Pancreas (tissue), 10 donors: ENCODE results near the gene ACOX1. TPM values are rescaled to one million over a fixed set of nuclear protein-coding genes. Genes with fewer than 3 reads are reported as not detected.

Experiments used
- ATAC-seq, 4 donors: fragments of 200-7000 bp; cut with Tn5 transposase; one replicate each; pipeline versions ENCODE4 v1.8.0 to v1.9.1; 2020; ENCODE audit warnings: mild to moderate bottlenecking in 4 of 4, moderate library complexity in 4 of 4
- DNase-seq, 6 donors: peaks; one replicate each; pipeline ENCODE4 v3.0.0-alpha.2; 2020
- FAIRE-seq: peaks from 2 replicates; lab custom pipeline; 2012; peaks lifted over from hg19 to GRCh38; lab: Jason Lieb, UNC
- H3K27ac ChIP-seq, 4 donors: fragments of 200-600 bp; sonication (generic); 1 replicate in 3 of 4; 2 replicates in 1 of 4; pipeline versions ENCODE4 v1.5.0 to v1.8.0; 2020
- H3K27me3 ChIP-seq, 4 donors: fragments of 200-600 bp; one replicate each; pipeline ENCODE4 v1.8.0; 2021
- H3K36me3 ChIP-seq, 3 donors: fragments of 200-600 bp; sonication (generic) in 1 of 3; one replicate each; pipeline versions ENCODE4 v1.5.0 to v1.8.0; 2020 to 2021
- H3K4me1 ChIP-seq, 3 donors: fragments of 200-600 bp; one replicate each; pipeline ENCODE4 v1.8.0; 2021
- H3K4me3 ChIP-seq, 4 donors: fragments of 200-600 bp; sonication (generic) in 2 of 4; one replicate each; pipeline versions ENCODE4 v1.5.0 to v1.8.0; 2020 to 2021
- H3K9me3 ChIP-seq, 4 donors: fragments of 200-600 bp; one replicate each; pipeline ENCODE4 v1.8.0; 2021
- WGBS, 2 donors: extraction: QIAGEN DNeasy Blood & Tissue Kit; methylation state at CpG; one replicate each; pipeline ENCODE4 v1.1.7; 2013; 5-methylcytosine and 5-hydroxymethylcytosine counted together
- intact Hi-C, 3 donors: fragments of 100-400 bp; cut with DNase I; formaldehyde crosslinking; loops; one replicate each; pipeline versions ENCODE4 v1.11.1 to v1.14.2; 2022
- polyA plus RNA-seq, 2 donors: library from polyadenylated mRNA; stranded (reverse); fragments of 200-250 nt; gene quantifications; one replicate each; pipeline ENCODE4 v1.2.3, GENCODE V29; 2013
- total RNA-seq, 6 donors: library from RNA; stranded (reverse); fragmentation: NEBNext Ultra II Directional in 4 of 6; extraction: Animal tissue kit (Norgen Biotek cat#: 25700) in 4 of 6; gene quantifications; one replicate each; pipeline versions ENCODE4 v1.2.1 to v1.2.4, GENCODE V29; 2021 to 2023
- TF ChIP-seq, protein P1 (sequence below), 4 donors: fragments of 200-600 bp; sonication (generic) in 3 of 4; IDR thresholded peaks; one replicate each; pipeline versions ENCODE4 v1.5.0 to v1.8.0; 2021; ENCODE audit warnings: antibody characterized with exemption in 4 of 4
- donor health status: healthy with polysubstance abuse.
- donor health status: DM: no; HTN: no; CAD: no; lungs with moderate emphysema.
- donor health status: DM: no; HTN: no; CAD: no.
- donor health status: control.
- donor health status: control.
- donor health status: Bipolar disorder and iron deficiency.
- donor health status: DM: yes; HTN: yes; CAD: no.
- donor health status: DM: no; HTN: no; CAD: no.
- donor health status: DM: no; HTN: no; CAD: no.
- donor health status: DM: yes; HTN: yes; CAD: no.

The ACOX1 gene
- total and polyA plus RNA-seq, 8 donors = 16.3 to 74.2 (median 57.5) TPM

DNA sequence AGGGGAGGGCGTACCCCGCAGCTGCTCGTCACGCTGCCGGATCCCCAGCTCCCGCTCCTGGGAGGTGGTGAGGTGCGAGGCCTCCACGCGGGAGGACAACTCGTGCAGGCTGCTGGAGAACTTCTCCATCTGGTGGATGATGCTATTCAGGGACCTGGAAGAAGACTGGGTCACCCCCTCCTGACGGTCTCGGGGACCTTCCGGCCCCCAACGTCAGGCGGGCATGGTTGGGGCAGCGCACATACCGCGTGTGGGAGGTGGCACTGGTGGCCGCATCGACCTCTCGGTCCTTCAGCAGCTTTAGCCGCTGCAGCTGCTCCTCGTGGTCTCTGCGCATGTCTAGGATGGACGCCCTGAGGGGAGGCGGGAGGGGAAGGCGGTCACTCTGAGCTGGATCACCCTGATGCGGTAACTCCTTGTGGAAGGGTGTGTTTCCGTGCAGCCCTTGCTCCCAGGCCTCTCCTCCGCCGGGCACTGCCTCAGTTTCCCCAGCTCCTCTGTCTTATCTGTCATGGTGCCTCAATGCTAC is 61.0 kb downstream of the ACOX1 start:
- TF ChIP-seq, protein P1, sequence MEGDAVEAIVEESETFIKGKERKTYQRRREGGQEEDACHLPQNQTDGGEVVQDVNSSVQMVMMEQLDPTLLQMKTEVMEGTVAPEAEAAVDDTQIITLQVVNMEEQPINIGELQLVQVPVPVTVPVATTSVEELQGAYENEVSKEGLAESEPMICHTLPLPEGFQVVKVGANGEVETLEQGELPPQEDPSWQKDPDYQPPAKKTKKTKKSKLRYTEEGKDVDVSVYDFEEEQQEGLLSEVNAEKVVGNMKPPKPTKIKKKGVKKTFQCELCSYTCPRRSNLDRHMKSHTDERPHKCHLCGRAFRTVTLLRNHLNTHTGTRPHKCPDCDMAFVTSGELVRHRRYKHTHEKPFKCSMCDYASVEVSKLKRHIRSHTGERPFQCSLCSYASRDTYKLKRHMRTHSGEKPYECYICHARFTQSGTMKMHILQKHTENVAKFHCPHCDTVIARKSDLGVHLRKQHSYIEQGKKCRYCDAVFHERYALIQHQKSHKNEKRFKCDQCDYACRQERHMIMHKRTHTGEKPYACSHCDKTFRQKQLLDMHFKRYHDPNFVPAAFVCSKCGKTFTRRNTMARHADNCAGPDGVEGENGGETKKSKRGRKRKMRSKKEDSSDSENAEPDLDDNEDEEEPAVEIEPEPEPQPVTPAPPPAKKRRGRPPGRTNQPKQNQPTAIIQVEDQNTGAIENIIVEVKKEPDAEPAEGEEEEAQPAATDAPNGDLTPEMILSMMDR (IDR thresholded peaks at IDR 0.05) = no peak
- no peaks in the 10 kb centered on the region for H3K9me3 ChIP-seq
- H3K27ac ChIP-seq = no peak overlapping the region
- no peaks in the 10 kb centered on the region for H3K4me1 ChIP-seq
- 93 to 95% methylated on average over 31 of the region's 31 CpGs for WGBS, 2 donors
- H3K4me3 ChIP-seq = no peak overlapping the region
- FAIRE-seq (no peak), DNase-seq (peak in 1 of 6 donors; percentile 38), ATAC-seq (no peak)
- intact Hi-C loops = loop anchor here in 1 of 3 donors (10.0 kb wide), 1 partner anchor 77 kb away; no protein-coding TSS in a partner anchor
- no peaks in the 10 kb centered on the region for H3K27me3 ChIP-seq
- no peaks in the 10 kb centered on the region for H3K36me3 ChIP-seq

DNA sequence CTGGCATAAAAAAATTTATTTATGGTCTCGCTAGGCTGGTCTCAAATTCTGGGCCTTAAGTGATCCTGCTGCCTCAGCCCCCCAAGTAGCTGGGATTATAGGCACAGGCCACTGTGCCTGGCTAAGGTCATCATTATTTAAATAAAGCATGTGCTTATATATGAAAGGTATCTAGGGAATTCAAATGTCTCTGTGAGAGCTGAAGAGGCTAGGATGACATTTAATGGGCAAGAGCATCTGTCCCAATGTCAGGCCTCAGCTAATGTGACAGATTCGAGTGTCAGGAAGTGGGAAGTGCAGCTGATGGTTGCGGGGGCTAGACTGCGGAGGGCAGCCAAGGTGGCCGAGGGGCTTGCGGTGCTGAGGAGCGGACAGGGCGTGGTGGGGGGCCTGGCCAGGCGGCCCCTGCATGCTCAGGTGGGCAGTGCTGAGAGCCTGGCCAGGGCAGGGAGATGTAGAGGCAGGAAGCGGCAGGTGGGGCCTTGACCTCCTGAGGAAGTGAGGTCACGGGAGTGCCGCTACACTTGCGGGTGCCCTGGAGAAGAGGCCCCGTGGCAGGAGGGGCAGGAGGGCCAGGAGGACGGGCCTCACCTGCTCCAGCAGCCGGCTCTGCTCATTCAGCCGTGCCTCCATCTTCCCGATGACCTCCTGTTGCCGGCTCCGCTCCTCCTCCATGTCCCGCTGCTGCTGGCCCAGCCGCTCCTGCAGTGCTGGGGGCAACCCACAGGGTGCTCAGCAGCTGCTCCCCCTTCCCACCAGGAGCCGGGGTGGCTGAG is 61.6 kb downstream of the ACOX1 start:
- FAIRE-seq = no peak
- peak in 2 of 6 donors; percentile 56 to 60 for DNase-seq
- ATAC-seq = no peak
- Histone ChIP-seq H3K4me1 (no peaks in the 10 kb centered on the region), H3K4me3 (no peak overlapping the region), H3K27me3 (no peaks in the 10 kb centered on the region), H3K9me3 (no peaks in the 10 kb centered on the region), H3K27ac (no peak overlapping the region), H3K36me3 (no peaks in the 10 kb centered on the region)
- WGBS, 2 donors = 93 to 94% methylated on average over 22 of the region's 23 CpGs
- intact Hi-C loops = loop anchor here in 1 of 3 donors (10.0 kb wide), 1 partner anchor 77 kb away; no protein-coding TSS in a partner anchor
- TF ChIP-seq, protein P1 (IDR thresholded peaks at IDR 0.05) = no peak

DNA sequence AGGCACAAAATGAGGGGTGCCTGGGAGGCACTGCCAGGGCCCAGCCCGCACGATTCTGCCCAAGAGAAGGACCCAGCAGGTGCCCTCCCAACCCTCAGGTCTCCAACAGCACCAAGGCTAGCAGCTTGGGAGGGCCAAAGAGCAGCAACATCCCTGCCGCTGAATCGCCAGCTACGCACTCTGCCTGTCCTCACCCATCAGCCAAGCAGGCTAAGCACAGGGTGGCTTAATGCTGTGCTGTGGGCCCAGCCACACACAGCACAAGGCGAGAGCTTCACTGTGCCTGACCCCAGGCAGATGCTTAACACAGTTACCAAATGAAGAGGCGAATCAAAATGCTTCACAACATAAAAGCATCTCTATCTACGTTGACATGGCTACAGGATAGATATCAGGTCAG is 63.7 kb downstream of the ACOX1 start:
- Histone ChIP-seq H3K36me3 (no peaks in the 10 kb centered on the region), H3K9me3 (no peaks in the 10 kb centered on the region), H3K4me3 (no peak overlapping the region), H3K27me3 (no peaks in the 10 kb centered on the region), H3K27ac (no peak overlapping the region), H3K4me1 (no peaks in the 10 kb centered on the region)
- intact Hi-C loops = loop anchor here in 1 of 3 donors (10.0 kb wide), 1 partner anchor 80 kb away; no protein-coding TSS in a partner anchor
- TF ChIP-seq, protein P1 (IDR thresholded peaks at IDR 0.05) = no peak
- no peak for DNase-seq
- 87% methylated on average over 8 of the region's 8 CpGs for WGBS, 2 donors
- ATAC-seq = no peak
- FAIRE-seq = no peak

DNA sequence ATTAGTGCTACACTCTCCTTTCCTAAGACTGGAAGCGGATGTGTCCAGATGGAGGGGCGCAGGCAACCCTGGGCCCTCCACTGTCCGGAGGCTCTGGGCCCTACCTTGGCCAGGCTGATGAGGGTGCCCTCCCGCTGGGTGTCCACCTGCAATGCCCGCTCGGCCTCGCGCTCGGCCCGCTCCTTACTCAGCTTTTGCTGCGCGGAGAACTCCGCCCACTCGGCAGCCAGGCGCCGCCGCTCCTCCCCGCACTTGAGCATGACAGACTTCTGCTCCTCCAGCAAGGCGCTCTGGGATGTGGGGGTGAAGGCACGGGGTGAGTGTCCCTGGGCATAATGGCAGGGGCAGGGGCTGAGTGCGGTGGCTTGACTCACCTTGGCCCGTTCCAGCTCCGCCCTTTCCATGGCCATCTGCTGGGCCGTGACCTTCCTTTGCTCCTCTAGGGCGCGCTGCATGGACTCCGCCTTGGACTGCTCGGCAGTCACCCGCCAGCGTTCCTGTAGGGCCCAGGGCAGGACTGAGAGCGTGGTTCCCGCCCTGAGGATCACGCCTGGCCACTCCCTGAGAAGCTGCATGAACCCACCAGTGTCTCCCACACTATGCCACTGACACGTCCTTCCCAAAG is 64.2 kb downstream of the ACOX1 start:
- no peak overlapping the region for H3K27ac ChIP-seq
- TF ChIP-seq, protein P1 (IDR thresholded peaks at IDR 0.05) = no peak
- no peaks in the 10 kb centered on the region for H3K9me3 ChIP-seq
- WGBS, 2 donors = 93 to 95% methylated on average over 34 of the region's 34 CpGs
- no peak for FAIRE-seq
- ATAC-seq = no peak
- no peaks in the 10 kb centered on the region for H3K4me1 ChIP-seq
- H3K4me3 ChIP-seq = no peak overlapping the region
- no peaks in the 10 kb centered on the region for H3K27me3 ChIP-seq
- intact Hi-C loops = loop anchor here in 1 of 3 donors (10.0 kb wide), 1 partner anchor 80 kb away; no protein-coding TSS in a partner anchor
- H3K36me3 ChIP-seq = no peaks in the 10 kb centered on the region
- DNase-seq = peak in 1 of 6 donors; percentile 58
